Activated naive CD4-positive, alpha-beta T cell treated with anti-CD3 and anti-CD28 coated beads for 36 hours (primary cell): ENCODE results near the gene TMEM131. TPM values are rescaled to one million over a fixed set of nuclear protein-coding genes. Genes with fewer than 3 reads are reported as not detected.
"Not testable (repeated sequence)": the region's sequence is repeated elsewhere in the genome, so short reads cannot be mapped to it uniquely, and the experiment has no call there.

Experiments used
- CTCF ChIA-PET: fragments of 350-600 bp; sonication (Branson Sonifier 250); formaldehyde crosslinking; loops from one replicate; lab custom pipeline; 2021; ENCODE audit warnings: antibody characterized with exemption; lab: Charles Lee
- DNase-seq: peaks from one replicate; pipeline ENCODE4 v3.0.0-alpha.2; 2020
- H3K27ac Mint-ChIP-seq: one replicate; pipeline ENCODE4 v1.8.0; 2021; ENCODE audit warnings: mild to moderate bottlenecking, mixed read lengths
- H3K27me3 Mint-ChIP-seq: one replicate; pipeline ENCODE4 v1.8.0; 2021; ENCODE audit warnings: low read depth, mixed read lengths
- H3K36me3 Mint-ChIP-seq: one replicate; pipeline ENCODE4 v1.8.0; 2021; ENCODE audit warnings: low read depth, mixed read lengths
- H3K4me1 Mint-ChIP-seq: one replicate; pipeline ENCODE4 v1.8.0; 2021; ENCODE audit warnings: low read depth, mixed read lengths
- H3K4me3 Mint-ChIP-seq: one replicate; pipeline ENCODE4 v1.8.0; 2021; ENCODE audit warnings: mild to moderate bottlenecking, moderate library complexity, mixed read lengths
- H3K9me3 Mint-ChIP-seq: one replicate; pipeline ENCODE4 v1.8.0; 2021; ENCODE audit warnings: mixed read lengths
- intact Hi-C: fragments of 100-400 bp; cut with micrococcal nuclease; formaldehyde crosslinking; loops from one replicate; pipeline ENCODE4 v1.15.1; 2023
- total RNA-seq, 2 experiments: library from RNA; stranded (reverse); gene quantifications; one replicate each; pipeline ENCODE4 v1.2.3, GENCODE V29; 2021

TMEM131 gene
- total RNA-seq, 2 experiments from 2014 or later: 18.5 to 19.2 TPM

DNA sequence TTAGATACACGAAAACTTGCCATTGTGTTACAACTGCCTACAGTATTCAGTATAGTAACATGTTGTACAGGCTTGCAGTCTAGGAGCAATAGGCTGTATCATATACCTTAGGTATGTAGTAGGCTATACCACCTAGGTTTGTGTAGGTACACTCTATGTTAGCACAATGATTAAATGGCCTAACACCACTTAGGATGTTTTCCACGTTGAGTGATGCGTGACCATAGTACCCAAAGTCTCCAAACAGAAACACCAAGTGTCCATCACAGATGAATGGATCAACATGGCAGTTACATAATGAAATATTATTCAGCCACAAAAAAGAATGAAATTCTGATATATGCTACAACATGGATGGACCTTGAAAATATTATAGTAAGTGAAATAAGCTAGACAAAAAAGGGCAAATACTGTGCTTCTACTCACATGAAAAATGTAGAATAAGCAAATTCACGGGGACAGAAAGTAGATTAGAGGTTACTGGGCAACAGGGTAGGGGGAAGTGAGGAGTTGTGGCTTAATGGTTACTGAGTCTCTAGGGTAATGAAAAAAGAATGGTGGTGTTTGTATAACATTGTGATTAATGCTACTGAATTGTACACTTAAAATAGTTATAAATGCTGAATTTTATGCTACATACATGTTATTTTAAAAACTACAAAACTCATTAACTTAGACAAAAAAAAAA is 62.6 kb downstream of the TMEM131 start:
- no peak overlapping the region for H3K4me3 Mint-ChIP-seq
- H3K4me1 Mint-ChIP-seq: peaks cover 55% of the 10 kb centered on the region
- intact Hi-C loops: no loop called here
- H3K9me3 Mint-ChIP-seq: peaks cover 6% of the 10 kb centered on the region
- CTCF ChIA-PET: interaction anchor here (0.6 kb wide), 1 partner anchor 13 kb away, joined by 4 read pairs; no protein-coding TSS in a partner anchor
- DNase-seq: no peak
- H3K36me3 Mint-ChIP-seq: peaks cover 2% of the 10 kb centered on the region
- no peaks in the 10 kb centered on the region for H3K27me3 Mint-ChIP-seq
- H3K27ac Mint-ChIP-seq: no peak overlapping the region

DNA sequence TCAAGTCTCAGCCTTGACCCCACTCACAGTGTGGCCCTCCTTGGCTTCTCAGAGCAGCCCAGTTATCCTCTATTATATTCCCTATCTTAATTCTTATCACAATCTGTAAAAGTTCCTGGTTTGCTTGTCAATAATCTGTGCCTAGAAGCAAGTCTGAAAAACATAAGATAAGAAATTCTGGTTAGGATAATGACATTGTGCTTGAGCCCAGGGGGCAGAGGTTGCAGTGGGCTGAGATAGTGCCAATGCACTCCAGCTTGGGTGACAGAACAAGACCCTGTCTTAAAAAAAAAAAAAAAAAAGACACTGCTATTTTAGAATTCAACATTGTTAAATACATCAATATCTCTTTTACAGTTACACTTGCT is 63.9 kb downstream of the TMEM131 start:
- DNase-seq: no peak
- Mint-ChIP-seq H3K36me3 (peaks cover 2% of the 10 kb centered on the region), H3K27ac (no peak overlapping the region), H3K4me3 (no peak overlapping the region), H3K4me1 (peaks cover 45% of the 10 kb centered on the region), H3K27me3 (no peaks in the 10 kb centered on the region), H3K9me3 (peaks cover 4% of the 10 kb centered on the region)
- intact Hi-C loops: no loop called here
- CTCF ChIA-PET: interaction anchor here (0.7 kb wide), 1 partner anchor 366 kb away, joined by 4 read pairs; no protein-coding TSS in a partner anchor

DNA sequence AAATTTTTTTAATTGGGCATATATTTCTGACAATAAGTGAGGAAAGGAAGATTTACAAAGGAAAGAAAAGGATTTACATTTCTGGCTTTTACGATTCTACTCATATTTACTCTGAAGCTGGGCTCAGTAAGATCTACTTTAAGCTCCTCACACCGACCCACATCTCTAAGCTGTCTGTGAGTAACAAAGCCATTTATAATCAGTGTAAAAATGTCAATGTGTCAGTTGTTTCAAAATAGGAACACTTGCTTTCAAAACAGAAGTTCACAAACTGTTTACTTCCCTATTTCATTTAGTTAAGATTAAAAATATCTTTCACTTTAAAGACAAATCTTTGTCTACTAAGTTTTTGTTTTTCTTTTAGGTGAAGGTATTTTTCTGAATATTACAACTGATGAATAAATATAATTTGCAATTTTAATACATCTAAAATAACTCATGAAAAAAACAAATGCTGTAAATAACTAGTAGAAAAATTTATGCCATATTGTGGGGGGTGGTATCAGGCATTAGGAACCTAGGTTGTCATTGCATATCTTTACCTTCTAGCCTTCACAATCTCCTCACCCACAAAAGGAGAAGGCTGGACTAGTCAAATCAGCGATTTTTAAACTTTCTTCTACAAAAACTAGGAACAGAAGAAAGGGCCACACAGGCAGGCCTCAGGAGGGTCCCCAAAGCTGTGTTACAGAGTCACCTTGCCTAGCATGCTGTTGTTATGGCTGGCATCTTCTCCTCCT is 64.5 kb downstream of the TMEM131 start:
- H3K36me3 Mint-ChIP-seq: peaks cover 5% of the 10 kb centered on the region
- no peak for DNase-seq
- CTCF ChIA-PET: interaction anchor here (1.0 kb wide), 1 partner anchor 453 kb away, joined by 3 read pairs; no protein-coding TSS in a partner anchor
- peaks cover 4% of the 10 kb centered on the region for H3K9me3 Mint-ChIP-seq
- no peak overlapping the region for H3K4me3 Mint-ChIP-seq
- intact Hi-C loops: no loop called here
- H3K27ac Mint-ChIP-seq: no peak overlapping the region
- H3K4me1 Mint-ChIP-seq: peaks cover 43% of the 10 kb centered on the region
- no peaks in the 10 kb centered on the region for H3K27me3 Mint-ChIP-seq

DNA sequence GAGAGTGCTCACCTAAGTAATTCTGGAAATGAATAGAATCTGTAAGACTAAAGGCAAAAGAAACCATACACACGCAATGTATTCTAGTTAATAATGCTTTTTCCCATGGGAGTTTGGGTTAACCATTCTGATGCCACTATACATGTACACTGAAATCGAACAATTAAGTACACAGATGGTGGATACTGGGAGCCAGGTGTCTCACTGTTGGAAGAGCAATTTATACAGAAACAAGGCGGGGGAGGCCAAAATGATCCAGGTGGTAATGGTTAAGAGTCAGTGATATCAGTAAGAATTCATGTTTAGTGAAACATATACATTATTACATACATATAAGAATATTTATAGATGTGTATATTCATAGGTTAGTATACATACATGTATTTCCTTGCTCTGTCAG is 67.2 kb downstream of the TMEM131 start:
- Mint-ChIP-seq H3K27ac (no peak overlapping the region), H3K4me3 (no peak overlapping the region), H3K36me3 (peaks cover 17% of the 10 kb centered on the region), H3K27me3 (no peaks in the 10 kb centered on the region), H3K9me3 (peaks cover 4% of the 10 kb centered on the region), H3K4me1 (peaks cover 25% of the 10 kb centered on the region)
- no peak for DNase-seq
- CTCF ChIA-PET: no interaction called here
- intact Hi-C loops: no loop called here

DNA sequence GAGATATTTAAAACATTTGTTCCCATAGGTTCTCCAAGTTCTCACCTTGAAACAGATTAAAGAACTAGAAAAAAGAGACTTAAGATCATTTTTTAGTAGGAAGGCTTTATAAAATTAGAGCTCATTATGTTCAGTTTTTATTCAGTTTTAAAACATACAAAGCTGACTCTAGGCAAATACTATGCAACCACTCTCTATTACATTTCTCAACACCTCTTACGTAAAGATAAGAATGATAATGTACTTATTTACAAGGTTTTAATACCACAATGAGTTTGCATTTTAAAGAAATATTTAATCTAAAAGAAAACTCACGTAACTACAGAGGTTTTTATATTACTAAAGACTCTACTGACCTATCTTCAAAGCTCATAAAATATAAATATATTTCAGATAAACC is 68.8 kb downstream of the TMEM131 start:
- no peak overlapping the region for H3K4me3 Mint-ChIP-seq
- H3K36me3 Mint-ChIP-seq: peaks cover 23% of the 10 kb centered on the region
- peaks cover 26% of the 10 kb centered on the region for H3K4me1 Mint-ChIP-seq
- intact Hi-C loops: no loop called here
- H3K27ac Mint-ChIP-seq: no peak overlapping the region
- H3K9me3 Mint-ChIP-seq: no peaks in the 10 kb centered on the region
- no peaks in the 10 kb centered on the region for H3K27me3 Mint-ChIP-seq
- no peak for DNase-seq
- CTCF ChIA-PET: no interaction called here

DNA sequence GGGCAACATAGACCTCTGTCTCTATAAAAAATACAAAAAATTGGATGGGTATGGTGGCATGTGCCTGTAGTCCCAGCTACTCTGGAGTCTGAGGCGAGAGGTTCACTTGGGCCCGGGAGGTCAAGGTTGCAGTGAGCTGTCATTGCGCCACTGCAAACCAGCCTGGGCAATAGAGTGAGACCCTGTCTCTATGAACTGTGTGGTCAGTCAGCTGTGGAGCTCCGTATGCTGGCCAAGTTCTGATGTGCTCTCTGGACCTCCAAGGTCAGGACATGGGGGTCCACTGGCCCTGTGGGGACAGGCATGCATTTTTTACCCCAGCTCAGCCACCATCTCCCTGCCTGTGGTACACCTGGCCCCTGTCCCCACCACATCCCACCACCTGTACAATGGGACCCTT is 71.6 kb downstream of the TMEM131 start:
- Mint-ChIP-seq H3K4me1 (peaks cover 14% of the 10 kb centered on the region), H3K27me3 (no peaks in the 10 kb centered on the region), H3K27ac (no peak overlapping the region), H3K4me3 (no peak overlapping the region), H3K36me3 (peaks cover 46% of the 10 kb centered on the region), H3K9me3 (peaks cover 2% of the 10 kb centered on the region)
- CTCF ChIA-PET: no interaction called here
- no peak for DNase-seq
- intact Hi-C loops: no loop called here

DNA sequence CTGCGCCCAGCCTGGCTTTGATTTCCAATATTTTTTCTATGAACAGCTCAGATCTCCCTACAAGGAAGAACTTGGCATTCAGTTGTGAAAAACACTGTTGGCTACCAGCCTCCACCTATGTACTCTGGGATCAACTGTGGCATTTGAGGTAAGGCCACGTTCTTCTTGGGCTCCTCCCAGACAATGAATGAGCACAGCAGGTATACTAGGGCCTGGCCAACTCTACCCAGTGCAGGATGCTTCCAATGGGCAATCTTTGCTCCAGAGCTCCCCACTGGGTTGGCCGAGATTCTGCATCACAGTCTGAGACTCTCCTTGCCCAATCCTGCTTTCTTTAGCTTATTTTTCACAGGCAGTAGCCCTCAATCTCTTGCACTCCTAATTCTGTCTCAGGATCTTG is 75.9 kb downstream of the TMEM131 start:
- no peak overlapping the region for H3K27ac Mint-ChIP-seq
- DNase-seq: no peak
- H3K27me3 Mint-ChIP-seq: no peaks in the 10 kb centered on the region
- peaks cover 17% of the 10 kb centered on the region for H3K4me1 Mint-ChIP-seq
- H3K36me3 Mint-ChIP-seq: peaks cover 51% of the 10 kb centered on the region
- CTCF ChIA-PET: interaction anchor here (1.3 kb wide), 1 partner anchor 13 kb away, joined by 4 read pairs; no protein-coding TSS in a partner anchor
- H3K9me3 Mint-ChIP-seq: peaks cover 3% of the 10 kb centered on the region
- intact Hi-C loops: no loop called here
- H3K4me3 Mint-ChIP-seq: no peak overlapping the region

DNA sequence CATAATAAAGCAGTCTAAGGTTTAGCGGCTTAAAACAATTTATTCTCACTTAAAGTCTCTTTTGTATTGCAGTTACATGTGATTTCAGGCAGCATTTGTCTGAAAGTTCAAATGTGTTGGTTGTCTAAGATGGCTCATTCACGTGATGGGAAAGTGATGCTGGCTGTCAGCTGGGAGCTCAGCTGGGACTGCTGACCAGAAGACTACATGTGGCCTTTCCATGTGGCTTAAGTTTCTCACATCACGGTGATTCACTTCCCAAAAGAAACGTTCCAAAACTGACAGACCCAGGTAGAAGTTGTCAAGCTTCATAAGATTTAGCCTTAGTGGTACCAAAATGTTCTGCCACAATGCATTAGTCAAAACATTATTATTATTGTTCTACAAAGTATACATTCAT is 76.9 kb downstream of the TMEM131 start:
- H3K9me3 Mint-ChIP-seq: peaks cover 3% of the 10 kb centered on the region
- H3K36me3 Mint-ChIP-seq: peaks cover 50% of the 10 kb centered on the region

DNA sequence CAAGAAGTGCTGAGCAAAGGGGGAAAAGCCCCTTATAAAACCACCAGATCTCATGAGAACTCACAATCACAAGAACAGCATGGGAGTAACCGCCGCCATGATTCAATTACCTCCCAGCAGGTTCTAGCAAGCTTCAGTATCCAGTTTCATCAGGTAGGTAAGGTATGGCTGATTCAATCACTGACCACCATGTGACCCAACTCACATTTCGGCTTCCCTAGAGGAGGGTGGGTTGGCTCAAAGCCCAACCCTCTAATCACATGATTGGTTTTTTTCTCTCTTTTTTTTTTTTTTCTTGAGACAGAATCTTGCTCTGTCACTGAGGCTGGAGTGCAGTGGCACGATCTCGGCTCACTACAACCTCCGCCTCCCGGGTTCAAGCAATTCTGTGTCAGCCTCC is 78.1 kb downstream of the TMEM131 start:
- peaks cover 47% of the 10 kb centered on the region for H3K36me3 Mint-ChIP-seq
- peaks cover 25% of the 10 kb centered on the region for H3K4me1 Mint-ChIP-seq
- CTCF ChIA-PET, intact Hi-C loops, H3K4me3 Mint-ChIP-seq, H3K27me3 Mint-ChIP-seq, H3K27ac Mint-ChIP-seq, H3K9me3 Mint-ChIP-seq, DNase-seq: not testable (repeated sequence)

More for the DNA sequence above, 76.9 kb downstream of the TMEM131 start:
- Mint-ChIP-seq H3K27ac (no peak overlapping the region), H3K4me1 (peaks cover 25% of the 10 kb centered on the region), H3K27me3 (no peaks in the 10 kb centered on the region), H3K4me3 (no peak overlapping the region)
- CTCF ChIA-PET: no interaction called here
- intact Hi-C loops: no loop called here
- DNase-seq: no peak

DNA sequence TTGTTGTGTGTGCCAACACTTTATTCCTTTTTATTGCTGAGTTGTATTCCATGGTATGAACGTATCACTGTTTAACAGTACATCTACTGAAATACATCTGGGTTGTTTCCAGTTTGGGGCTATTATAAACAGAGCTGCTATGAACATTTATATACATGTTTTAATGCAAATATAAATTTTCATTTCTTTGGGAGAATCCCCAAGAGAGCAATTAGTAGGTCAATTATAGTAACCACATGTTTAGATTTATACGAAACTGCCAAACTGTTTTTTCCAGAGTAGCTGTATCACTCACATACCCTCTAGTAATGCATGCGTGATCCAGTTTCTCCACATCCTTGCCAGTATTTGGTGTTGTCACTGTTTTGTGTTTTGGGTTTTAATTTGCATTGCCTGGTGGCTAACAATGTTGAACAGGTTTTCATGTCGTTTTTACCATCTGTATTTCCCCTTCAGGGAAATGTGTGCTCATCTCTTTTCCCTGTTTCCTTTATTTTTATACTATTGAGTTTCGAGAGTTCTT is 81.0 kb downstream of the TMEM131 start:
- Mint-ChIP-seq H3K36me3 (peaks cover 29% of the 10 kb centered on the region), H3K4me1 (peaks cover 36% of the 10 kb centered on the region), H3K4me3 (no peak overlapping the region), H3K27me3 (no peaks in the 10 kb centered on the region), H3K27ac (no peak overlapping the region), H3K9me3 (peaks cover 1% of the 10 kb centered on the region)
- intact Hi-C loops: no loop called here
- CTCF ChIA-PET: no interaction called here
- no peak for DNase-seq

DNA sequence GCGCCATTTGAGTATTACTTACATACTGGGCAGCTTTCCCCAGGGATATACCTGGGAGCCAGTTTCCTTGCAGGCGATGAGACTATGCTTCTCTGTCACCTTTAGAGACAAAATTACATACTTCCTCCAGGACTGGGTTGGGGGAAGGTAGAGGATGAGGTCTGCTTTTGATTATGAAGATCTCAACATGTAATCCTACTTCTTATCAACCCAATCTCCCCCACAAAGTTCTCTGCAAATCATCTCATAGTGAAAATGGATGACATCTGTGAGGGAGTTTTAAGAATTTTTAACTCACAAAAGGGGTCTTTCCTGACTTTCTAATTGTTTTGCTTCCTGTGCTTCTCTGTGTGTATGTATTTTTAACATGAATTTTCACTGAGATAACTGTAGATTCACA is 81.9 kb downstream of the TMEM131 start:
- Mint-ChIP-seq H3K27me3 (no peaks in the 10 kb centered on the region), H3K36me3 (peaks cover 27% of the 10 kb centered on the region), H3K9me3 (peaks cover 1% of the 10 kb centered on the region), H3K4me3 (no peak overlapping the region), H3K27ac (no peak overlapping the region), H3K4me1 (peaks cover 36% of the 10 kb centered on the region)
- no peak for DNase-seq
- CTCF ChIA-PET: interaction anchor here (0.8 kb wide), 1 partner anchor 43 kb away, joined by 3 read pairs; no protein-coding TSS in a partner anchor
- intact Hi-C loops: no loop called here

DNA sequence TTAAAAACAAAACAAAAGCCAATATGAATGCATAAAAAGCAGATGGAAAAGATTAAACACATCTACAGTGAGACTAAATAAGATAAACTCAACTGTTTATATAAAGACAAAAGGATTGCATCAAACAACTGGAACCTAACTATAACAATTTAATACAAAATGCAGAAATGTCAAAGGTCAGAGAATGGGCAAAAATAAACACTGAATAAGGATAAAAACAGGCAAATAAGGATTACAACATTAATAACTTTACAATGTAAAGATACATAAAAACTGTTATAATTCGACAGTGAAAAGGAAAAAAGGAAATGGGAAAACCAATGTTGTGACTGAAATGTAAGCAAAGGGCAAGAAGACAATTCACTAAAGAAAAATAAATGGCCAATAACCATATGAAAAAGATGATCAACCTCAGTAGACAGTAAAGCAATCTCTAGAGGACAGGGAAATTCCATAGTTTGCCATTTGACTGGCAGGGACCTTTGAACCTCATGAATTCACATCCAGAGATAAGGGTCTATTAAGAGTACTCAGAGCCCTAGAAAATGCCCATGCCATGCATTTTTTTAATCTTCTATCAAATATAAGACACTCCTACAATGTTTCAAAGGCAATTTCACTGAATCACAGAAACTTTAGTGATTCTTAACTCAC is 83.7 kb downstream of the TMEM131 start:
- H3K4me1 Mint-ChIP-seq: peaks cover 28% of the 10 kb centered on the region
- H3K36me3 Mint-ChIP-seq: peaks cover 17% of the 10 kb centered on the region
- CTCF ChIA-PET: no interaction called here
- DNase-seq: no peak
- no peaks in the 10 kb centered on the region for H3K27me3 Mint-ChIP-seq
- H3K4me3 Mint-ChIP-seq: no peak overlapping the region
- H3K9me3 Mint-ChIP-seq: no peaks in the 10 kb centered on the region
- intact Hi-C loops: no loop called here
- H3K27ac Mint-ChIP-seq: no peak overlapping the region
